ENCODE data around the gene ARSI.

The ARSI gene

GRCh38 chr5:150319484-150319790 lies 16.7 kb upstream of the ARSI start:
- no peak for DNase-seq (ENCODE audit: low read depth in 1 of 2, low spot score in 1 of 2)
- TF ChIP-seq GABPA (IDR thresholded peaks at IDR 0.05; ENCODE audit: low read depth) (no peak), REST (IDR thresholded peaks at IDR 0.05; ENCODE audit: insufficient replicate concordance, low read depth) (no peak), CTCF (IDR thresholded peaks at IDR 0.05; ENCODE audit: insufficient read depth, low read length) (no peak), SPI1 (IDR thresholded peaks at IDR 0.05; ENCODE audit: borderline replicate concordance, low read depth) (no peak), POLR2AphosphoS5 (IDR thresholded peaks at IDR 0.05; ENCODE audit: low read depth) (no peak)
- Histone ChIP-seq H3K4me3 (replicated peaks; ENCODE audit: insufficient read depth, low read length) (no peak overlapping the region), H3K27me3 (ENCODE audit: insufficient read depth, poor library complexity, severe bottlenecking) (no peaks in the 10 kb centered on the region), H3K27ac (replicated peaks) (no peak overlapping the region)

GRCh38 chr5:150318613-150319483 lies 16.1 kb upstream of the ARSI start:
- no peak for TF ChIP-seq CTCF (IDR thresholded peaks at IDR 0.05; ENCODE audit: insufficient read depth, low read length)
- no peak for TF ChIP-seq REST (IDR thresholded peaks at IDR 0.05; ENCODE audit: insufficient replicate concordance, low read depth)
- no peak for TF ChIP-seq POLR2AphosphoS5 (IDR thresholded peaks at IDR 0.05; ENCODE audit: low read depth)
- no peak for TF ChIP-seq GABPA (IDR thresholded peaks at IDR 0.05; ENCODE audit: low read depth)
- TF ChIP-seq SPI1 (IDR thresholded peaks at IDR 0.05; ENCODE audit: borderline replicate concordance, low read depth) = no peak
- Histone ChIP-seq H3K27ac (replicated peaks) (no peak overlapping the region), H3K4me3 (replicated peaks; ENCODE audit: insufficient read depth, low read length) (no peak overlapping the region), H3K27me3 (ENCODE audit: insufficient read depth, poor library complexity, severe bottlenecking) (no peaks in the 10 kb centered on the region)
- no peak for DNase-seq (ENCODE audit: low read depth in 1 of 2, low spot score in 1 of 2)

GRCh38 chr5:150317048-150318003 lies 14.6 kb upstream of the ARSI start:
- no peak overlapping the region for H3K4me3 ChIP-seq (replicated peaks; ENCODE audit: insufficient read depth, low read length)
- TF ChIP-seq SPI1 (IDR thresholded peaks at IDR 0.05; ENCODE audit: borderline replicate concordance, low read depth) (no peak), POLR2AphosphoS5 (IDR thresholded peaks at IDR 0.05; ENCODE audit: low read depth) (no peak), CTCF (IDR thresholded peaks at IDR 0.05; ENCODE audit: insufficient read depth, low read length) (no peak), GABPA (IDR thresholded peaks at IDR 0.05; ENCODE audit: low read depth) (no peak), REST (IDR thresholded peaks at IDR 0.05; ENCODE audit: insufficient replicate concordance, low read depth) (no peak)
- no peak overlapping the region for H3K27ac ChIP-seq (replicated peaks)
- DNase-seq (ENCODE audit: low read depth in 1 of 2, low spot score in 1 of 2) = no peak
- H3K27me3 ChIP-seq (ENCODE audit: insufficient read depth, poor library complexity, severe bottlenecking) = no peaks in the 10 kb centered on the region
